ENCODE results near the gene ABCA4.

ABCA4 gene

DNA sequence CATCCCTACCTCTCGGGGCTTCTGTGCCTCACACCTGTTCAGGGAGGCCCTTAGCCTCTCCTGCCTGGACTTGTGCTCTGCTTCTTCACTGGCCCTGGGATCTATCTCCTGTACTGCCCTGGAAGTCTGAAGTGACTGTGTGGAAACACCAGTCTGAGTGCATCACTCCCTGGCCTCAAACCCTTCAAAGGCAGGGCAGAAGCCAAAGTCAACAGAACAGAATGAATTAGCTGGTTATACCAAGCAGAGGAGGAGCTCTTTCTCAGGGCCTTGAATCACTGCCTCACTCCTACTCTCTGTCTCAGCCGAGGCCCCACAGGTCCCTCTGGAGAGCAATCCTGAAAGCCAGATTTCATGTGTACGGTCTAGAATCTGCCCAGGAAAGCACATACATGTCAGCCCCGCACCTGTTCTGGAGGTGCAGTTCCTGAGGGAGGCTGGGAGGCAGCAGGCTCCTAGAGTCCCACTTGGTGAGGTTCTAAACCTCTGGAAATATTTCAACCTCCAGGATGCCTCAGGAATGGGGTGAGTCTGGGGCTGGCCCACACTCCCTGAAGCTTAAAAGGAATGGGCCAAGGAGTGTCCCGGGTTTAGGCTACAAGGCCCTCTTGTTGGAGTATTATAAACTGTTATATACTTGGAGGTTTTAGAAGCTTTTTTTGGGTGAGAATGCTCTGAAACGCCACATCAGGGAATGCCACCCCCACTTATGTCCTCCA is 98.3 kb downstream of the ABCA4 start:
- DNase-seq (ENCODE audit: insufficient read length, low spot score): no peak
- TF ChIP-seq, protein P1, sequence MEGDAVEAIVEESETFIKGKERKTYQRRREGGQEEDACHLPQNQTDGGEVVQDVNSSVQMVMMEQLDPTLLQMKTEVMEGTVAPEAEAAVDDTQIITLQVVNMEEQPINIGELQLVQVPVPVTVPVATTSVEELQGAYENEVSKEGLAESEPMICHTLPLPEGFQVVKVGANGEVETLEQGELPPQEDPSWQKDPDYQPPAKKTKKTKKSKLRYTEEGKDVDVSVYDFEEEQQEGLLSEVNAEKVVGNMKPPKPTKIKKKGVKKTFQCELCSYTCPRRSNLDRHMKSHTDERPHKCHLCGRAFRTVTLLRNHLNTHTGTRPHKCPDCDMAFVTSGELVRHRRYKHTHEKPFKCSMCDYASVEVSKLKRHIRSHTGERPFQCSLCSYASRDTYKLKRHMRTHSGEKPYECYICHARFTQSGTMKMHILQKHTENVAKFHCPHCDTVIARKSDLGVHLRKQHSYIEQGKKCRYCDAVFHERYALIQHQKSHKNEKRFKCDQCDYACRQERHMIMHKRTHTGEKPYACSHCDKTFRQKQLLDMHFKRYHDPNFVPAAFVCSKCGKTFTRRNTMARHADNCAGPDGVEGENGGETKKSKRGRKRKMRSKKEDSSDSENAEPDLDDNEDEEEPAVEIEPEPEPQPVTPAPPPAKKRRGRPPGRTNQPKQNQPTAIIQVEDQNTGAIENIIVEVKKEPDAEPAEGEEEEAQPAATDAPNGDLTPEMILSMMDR (IDR thresholded peaks at IDR 0.05; ENCODE audit: insufficient read depth, missing control alignments): no peak
- no peak for FAIRE-seq

DNA sequence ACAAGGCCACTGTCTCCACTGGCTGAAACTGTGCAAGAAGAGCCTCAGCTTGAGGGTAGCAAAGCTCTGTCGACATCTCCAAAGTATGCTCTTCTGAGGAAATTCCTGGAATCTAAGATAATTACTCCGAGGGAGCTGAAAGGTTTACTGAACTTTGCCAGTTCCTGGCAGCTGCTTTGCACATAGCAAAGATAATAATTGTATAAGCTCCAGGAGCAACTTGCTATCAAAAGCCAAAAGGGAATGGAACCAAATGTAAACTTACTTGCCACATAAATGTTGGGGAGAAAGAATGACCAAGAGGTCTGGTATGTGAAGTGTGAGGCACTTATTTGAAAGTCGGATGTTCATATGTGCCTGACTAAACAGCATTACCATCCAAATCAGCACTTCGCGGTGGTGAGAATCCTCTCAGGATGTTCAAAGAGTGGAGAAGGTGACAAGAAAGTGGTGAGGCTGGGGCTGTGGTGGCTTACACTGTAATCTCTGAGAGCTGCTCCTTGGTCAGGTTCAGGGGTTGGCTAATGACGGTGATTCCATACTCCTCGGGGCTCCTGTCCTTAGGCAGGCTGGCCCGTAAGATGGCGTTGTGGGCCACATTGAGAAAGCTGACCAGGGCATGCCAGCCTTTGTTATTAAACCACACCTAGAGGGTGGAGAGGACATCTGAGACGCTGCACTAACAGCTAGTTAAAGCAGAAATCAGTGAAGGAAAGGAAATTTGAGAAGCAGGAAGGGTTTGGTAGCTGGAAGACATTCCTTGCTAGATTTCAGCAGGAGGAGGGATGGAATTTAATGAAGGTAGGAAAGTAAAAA is 100.0 kb downstream of the ABCA4 start:
- FAIRE-seq: no peak
- DNase-seq (ENCODE audit: insufficient read length, low spot score): no peak
- TF ChIP-seq, protein P1 (IDR thresholded peaks at IDR 0.05; ENCODE audit: insufficient read depth, missing control alignments): no peak

DNA sequence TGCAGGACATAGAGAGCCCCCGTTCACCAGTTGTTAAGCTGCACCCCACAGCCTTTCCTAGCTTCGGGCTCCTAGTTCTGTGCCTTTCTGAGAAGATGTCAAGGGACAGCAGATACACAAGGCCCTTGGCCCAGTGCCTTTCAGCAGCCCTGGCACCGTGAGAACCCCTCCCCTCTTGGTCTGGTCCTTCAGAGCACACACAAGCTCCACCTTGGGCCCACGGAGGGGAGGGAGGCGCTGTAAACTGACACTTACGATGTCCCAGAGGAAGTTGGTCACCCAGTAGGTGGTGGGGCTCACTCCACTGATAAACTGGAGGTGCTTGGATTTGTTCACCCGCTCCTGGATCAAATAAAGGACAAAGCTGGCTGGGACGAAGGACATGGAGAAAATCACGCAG is 101.6 kb downstream of the ABCA4 start:
- TF ChIP-seq, protein P1 (IDR thresholded peaks at IDR 0.05; ENCODE audit: insufficient read depth, missing control alignments): no peak
- FAIRE-seq: no peak
- no peak for DNase-seq (ENCODE audit: insufficient read length, low spot score)

DNA sequence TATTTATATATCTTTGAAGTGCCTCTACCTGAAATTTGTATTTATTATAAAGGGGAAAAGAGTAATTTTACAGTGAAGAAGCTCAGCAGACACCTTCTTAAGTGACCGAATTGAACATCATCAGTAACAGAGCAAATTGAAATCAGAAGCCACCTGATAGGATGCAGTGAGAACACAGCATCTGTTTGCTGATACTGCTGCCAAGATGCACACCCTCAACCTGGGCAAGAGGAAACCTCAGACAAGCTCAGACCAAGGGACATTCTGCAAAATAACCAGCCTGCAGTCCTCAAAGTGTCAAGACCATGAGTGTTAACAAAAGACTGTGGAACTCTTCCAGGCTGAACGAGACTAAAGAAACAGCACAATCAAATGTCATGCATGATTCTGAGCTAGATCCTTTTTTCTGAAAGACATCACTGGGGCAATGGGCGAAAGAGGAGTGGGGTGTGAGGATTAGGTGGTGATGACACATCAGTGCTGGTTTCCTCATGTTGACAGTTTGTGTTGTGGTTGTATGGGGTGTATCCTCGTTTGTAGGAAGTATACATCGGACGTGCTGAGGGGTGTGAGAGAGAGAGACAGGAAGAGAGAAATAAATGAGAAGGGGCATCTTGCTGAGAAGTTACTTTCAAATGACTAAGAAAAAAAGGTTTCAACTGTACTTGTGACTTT is 103.7 kb downstream of the ABCA4 start:
- no peak for DNase-seq (ENCODE audit: insufficient read length, low spot score)
- FAIRE-seq: no peak
- TF ChIP-seq, protein P1 (IDR thresholded peaks at IDR 0.05; ENCODE audit: insufficient read depth, missing control alignments): no peak

DNA sequence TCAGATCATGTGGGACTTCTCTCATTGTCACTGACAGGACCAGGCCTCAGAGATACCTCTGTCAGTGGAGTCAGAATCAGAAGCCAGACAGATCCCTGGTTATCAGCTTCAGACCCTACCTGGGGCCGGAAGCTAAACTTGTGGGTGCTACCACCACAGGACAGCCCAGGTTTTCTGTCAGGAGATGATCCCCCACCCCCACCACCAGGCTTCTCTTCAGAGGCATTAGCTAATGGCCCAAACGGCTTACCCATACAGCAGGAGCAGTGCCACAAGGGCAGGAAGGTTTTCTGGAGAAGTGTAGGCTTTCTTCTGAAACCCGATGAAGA is 105.5 kb downstream of the ABCA4 start:
- FAIRE-seq (no peak), DNase-seq (ENCODE audit: insufficient read length, low spot score) (no peak)
- TF ChIP-seq, protein P1 (IDR thresholded peaks at IDR 0.05; ENCODE audit: insufficient read depth, missing control alignments): no peak

DNA sequence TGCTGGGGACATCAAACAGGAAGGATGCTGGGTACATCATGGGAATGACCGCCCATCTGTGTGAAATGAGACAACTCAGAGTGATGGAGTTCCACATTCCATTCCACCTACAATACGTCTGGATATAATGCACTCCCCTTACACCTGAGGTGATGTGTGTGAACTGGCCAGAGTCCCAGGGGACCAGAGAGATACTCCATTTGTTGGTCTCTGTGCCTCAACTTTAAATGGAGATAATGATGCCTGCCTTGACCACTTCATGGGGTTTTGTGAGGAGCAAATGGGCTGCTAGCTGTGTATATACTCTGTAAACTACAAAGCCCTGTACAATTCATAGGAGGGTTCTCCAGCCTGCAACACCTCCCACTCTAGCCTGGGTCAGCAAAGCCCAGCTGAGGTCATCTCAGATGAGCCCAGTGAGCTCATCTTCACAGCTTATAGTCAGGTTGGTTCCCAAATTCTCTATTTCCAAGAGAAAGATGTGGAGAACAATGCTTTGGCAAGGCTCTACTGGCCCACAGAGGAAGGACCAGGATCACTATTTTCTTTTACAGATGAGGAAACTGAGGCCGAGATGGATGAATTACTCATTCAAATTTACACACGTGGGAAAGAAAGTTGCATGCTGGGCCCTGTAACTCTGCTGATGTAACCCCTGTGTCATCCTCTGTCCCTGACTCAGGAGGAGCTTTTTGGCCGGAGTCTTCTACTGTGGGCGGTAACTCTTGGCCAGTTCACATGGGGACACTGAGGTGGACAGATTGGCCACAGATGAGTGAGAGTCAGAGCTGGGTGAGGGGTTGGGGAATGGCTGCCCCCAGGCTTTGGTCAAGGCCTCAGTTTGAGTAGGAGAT is 106.1 kb downstream of the ABCA4 start:
- FAIRE-seq (no peak), DNase-seq (ENCODE audit: insufficient read length, low spot score) (no peak)
- TF ChIP-seq, protein P1 (IDR thresholded peaks at IDR 0.05; ENCODE audit: insufficient read depth, missing control alignments): no peak

Data from D721Med (cell line).